MG63 (cell line): Measurements from ENCODE around the gene GMDS. TPM values are rescaled to one million over a fixed set of nuclear protein-coding genes. Genes with fewer than 3 reads are reported as not detected.

Experiments
- DNase-seq: peaks from one replicate; pipeline ENCODE4 v3.0.0-alpha.2; 2020
- H3K27me3 ChIP-seq: fragments of 250-450 bp; sonication (Bioruptor Pico); 2 replicates; pipeline ENCODE4 v1.5.1; 2020; ENCODE audit warnings: mild to moderate bottlenecking, moderate library complexity
- H3K36me3 ChIP-seq: fragments of 250-450 bp; sonication (Bioruptor Pico); 2 replicates; pipeline ENCODE4 v1.5.1; 2020; ENCODE audit warnings: mild to moderate bottlenecking, moderate library complexity
- H3K4me3 ChIP-seq: fragments of 250-450 bp; sonication (Bioruptor Pico); 2 replicates; pipeline ENCODE4 v1.5.1; 2020; ENCODE audit warnings: mild to moderate bottlenecking, moderate library complexity
- H3K9me3 ChIP-seq: fragments of 250-450 bp; sonication (Bioruptor Pico); 2 replicates; pipeline ENCODE4 v1.5.1; 2020; ENCODE audit warnings: mild to moderate bottlenecking, moderate library complexity
- total RNA-seq: library from RNA; depleted of rRNA; stranded (reverse); fragments of >200 nt; shearing (Covaris generic); gene quantifications from 2 replicates; pipeline ENCODE4 v1.2.3, GENCODE V29; 2014; ENCODE audit warnings: low replicate concordance

GMDS gene
- total RNA-seq, 1 experiment from 2014 or later: 1.8 TPM

DNA sequence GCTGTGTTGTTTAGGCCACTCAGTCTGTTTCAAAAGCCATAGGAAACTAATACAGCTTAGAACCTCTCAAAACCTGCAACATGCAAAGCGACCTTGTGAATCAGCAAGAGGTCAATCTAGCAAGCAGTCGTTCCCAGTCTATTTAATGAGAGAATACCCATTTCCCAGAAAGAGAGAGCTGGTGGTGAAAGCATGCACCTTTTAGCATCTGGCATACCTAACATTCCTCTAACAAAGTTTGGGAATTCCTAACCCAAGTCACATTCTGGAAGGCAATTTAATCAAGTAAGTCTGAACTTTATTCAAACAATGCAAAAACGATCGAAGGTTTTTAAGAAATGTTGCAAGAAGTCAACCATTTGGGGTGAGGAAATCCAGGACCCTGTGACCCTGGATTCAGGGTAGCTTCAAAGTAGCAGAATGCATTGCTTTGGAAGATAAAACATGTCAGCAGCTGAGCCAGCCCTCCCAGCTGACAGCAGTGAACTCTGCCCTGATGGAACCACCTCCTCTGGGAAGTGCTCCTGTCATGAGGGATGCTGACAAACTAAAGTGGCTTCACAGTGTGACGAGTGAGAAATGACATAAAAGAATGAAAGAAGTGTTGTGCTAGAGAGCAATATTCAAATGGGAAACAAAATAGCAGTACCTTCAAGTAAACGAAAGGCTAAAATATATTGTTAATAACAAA lies 104.8 kb downstream of the GMDS start:
- Histone ChIP-seq H3K4me3 (no peak overlapping the region), H3K9me3 (no peaks in the 10 kb centered on the region), H3K36me3 (no peaks in the 10 kb centered on the region), H3K27me3 (no peaks in the 10 kb centered on the region)
- DNase-seq: no peak

- H3K27me3 ChIP-seq: no peaks in the 10 kb centered on the region
- DNase-seq: no peak
- no peaks in the 10 kb centered on the region for H3K9me3 ChIP-seq
- H3K4me3 ChIP-seq: no peak overlapping the region
- H3K36me3 ChIP-seq: no peaks in the 10 kb centered on the region
Observed at GRCh38 chr6:2135401-2135800, 110.0 kb downstream of the GMDS start.

DNA sequence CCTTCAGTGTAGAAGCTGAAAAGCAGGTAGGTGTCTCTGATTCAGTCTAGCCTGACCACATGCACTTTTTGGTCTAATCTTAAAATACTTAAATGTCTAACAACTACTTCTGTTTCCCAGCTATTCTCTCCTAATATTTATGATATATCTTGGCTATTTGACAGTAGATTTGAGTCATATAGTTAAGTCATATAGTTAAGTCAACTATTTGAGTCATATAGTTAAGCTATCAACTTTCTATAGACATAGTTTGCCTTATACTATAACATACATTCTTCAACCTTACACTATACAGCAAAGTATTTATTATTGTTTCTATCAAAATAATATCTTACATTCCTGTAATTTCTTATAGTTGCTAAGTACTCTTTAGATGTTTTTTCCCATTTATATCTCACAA lies 110.9 kb downstream of the GMDS start:
- H3K9me3 ChIP-seq: no peaks in the 10 kb centered on the region
- no peak for DNase-seq
- H3K36me3 ChIP-seq: no peaks in the 10 kb centered on the region
- no peaks in the 10 kb centered on the region for H3K27me3 ChIP-seq
- H3K4me3 ChIP-seq: no peak overlapping the region

DNA sequence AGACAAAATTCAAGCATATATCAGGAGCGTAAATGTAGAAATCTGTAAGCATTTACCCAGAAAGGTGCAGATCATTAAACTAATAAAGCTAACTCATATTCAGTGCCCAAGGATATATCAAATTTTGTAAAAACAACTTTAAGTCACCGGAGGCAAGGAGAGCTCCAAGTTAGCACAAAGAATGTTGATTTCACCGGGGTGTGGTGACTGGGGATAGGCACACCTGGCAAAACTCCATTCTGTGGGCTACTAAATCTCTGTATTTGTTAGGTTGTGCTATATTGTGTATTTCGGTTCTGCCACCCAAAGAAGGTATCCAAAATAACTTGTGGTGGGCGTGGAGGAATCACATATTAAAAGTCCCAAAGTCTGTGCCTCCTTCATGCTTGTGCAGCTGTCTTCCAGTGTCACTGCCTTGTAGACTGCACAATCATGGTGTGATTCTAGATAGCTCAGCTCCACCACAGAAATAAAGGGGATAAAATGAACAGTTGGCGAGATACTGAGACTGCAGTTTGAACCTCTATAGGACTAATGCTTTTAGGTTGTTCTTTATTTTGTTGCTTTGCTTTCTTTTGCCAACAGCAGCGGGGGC lies 111.6 kb downstream of the GMDS start:
- DNase-seq: no peak
- H3K27me3 ChIP-seq: no peaks in the 10 kb centered on the region
- no peaks in the 10 kb centered on the region for H3K9me3 ChIP-seq
- H3K36me3 ChIP-seq: no peaks in the 10 kb centered on the region
- H3K4me3 ChIP-seq: no peak overlapping the region

GRCh38 chr6:2132916-2133315 lies 112.5 kb downstream of the GMDS start:
- Histone ChIP-seq H3K9me3 (no peaks in the 10 kb centered on the region), H3K36me3 (no peaks in the 10 kb centered on the region), H3K27me3 (no peaks in the 10 kb centered on the region), H3K4me3 (no peak overlapping the region)
- DNase-seq: no peak

DNA sequence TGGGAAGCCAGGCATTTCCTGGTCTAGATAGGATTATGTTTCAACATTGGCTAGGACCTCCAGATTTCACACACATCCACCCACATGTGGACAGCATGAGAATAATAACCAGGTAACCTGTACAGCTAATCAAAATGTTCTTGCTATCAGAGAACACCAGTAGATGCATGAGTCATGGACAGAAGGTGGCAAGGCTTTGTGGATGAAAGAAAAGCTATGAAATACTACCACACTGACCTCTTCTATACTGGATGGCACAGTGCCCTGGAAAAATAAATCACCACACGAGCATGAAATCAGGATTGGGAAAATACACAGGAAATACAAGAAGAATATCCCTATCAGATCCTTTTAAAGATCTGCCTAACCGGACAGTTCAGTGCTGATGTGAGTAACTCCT lies 113.0 kb downstream of the GMDS start:
- no peak overlapping the region for H3K4me3 ChIP-seq
- H3K27me3 ChIP-seq: no peaks in the 10 kb centered on the region
- no peaks in the 10 kb centered on the region for H3K36me3 ChIP-seq
- DNase-seq: peak; percentile 5
- H3K9me3 ChIP-seq: no peaks in the 10 kb centered on the region

- H3K27me3 ChIP-seq: no peaks in the 10 kb centered on the region
- no peak for DNase-seq
- H3K4me3 ChIP-seq: no peak overlapping the region
- no peaks in the 10 kb centered on the region for H3K36me3 ChIP-seq
- H3K9me3 ChIP-seq: no peaks in the 10 kb centered on the region
Observed at GRCh38 chr6:2129182-2129621, 116.2 kb downstream of the GMDS start.

GRCh38 chr6:2127484-2127911 lies 117.9 kb downstream of the GMDS start:
- DNase-seq: no peak
- Histone ChIP-seq H3K9me3 (no peaks in the 10 kb centered on the region), H3K27me3 (no peaks in the 10 kb centered on the region), H3K36me3 (no peaks in the 10 kb centered on the region), H3K4me3 (no peak overlapping the region)

- Histone ChIP-seq H3K9me3 (no peaks in the 10 kb centered on the region), H3K4me3 (no peak overlapping the region), H3K27me3 (no peaks in the 10 kb centered on the region), H3K36me3 (no peaks in the 10 kb centered on the region)
- no peak for DNase-seq
Observed at GRCh38 chr6:2126351-2126750, 119.1 kb downstream of the GMDS start.

- no peaks in the 10 kb centered on the region for H3K27me3 ChIP-seq
- H3K36me3 ChIP-seq: no peaks in the 10 kb centered on the region
- H3K4me3 ChIP-seq: no peak overlapping the region
- no peaks in the 10 kb centered on the region for H3K9me3 ChIP-seq
- DNase-seq: no peak
Observed at GRCh38 chr6:2125158-2125557, 120.2 kb downstream of the GMDS start.

GRCh38 chr6:2124260-2124709 lies 121.1 kb downstream of the GMDS start:
- Histone ChIP-seq H3K27me3 (no peaks in the 10 kb centered on the region), H3K36me3 (no peaks in the 10 kb centered on the region), H3K4me3 (no peak overlapping the region), H3K9me3 (no peaks in the 10 kb centered on the region)
- no peak for DNase-seq

- H3K27me3 ChIP-seq: no peaks in the 10 kb centered on the region
- H3K4me3 ChIP-seq: no peak overlapping the region
- no peaks in the 10 kb centered on the region for H3K36me3 ChIP-seq
- H3K9me3 ChIP-seq: no peaks in the 10 kb centered on the region
- no peak for DNase-seq
Observed at GRCh38 chr6:2120912-2121311, 124.5 kb downstream of the GMDS start.

DNA sequence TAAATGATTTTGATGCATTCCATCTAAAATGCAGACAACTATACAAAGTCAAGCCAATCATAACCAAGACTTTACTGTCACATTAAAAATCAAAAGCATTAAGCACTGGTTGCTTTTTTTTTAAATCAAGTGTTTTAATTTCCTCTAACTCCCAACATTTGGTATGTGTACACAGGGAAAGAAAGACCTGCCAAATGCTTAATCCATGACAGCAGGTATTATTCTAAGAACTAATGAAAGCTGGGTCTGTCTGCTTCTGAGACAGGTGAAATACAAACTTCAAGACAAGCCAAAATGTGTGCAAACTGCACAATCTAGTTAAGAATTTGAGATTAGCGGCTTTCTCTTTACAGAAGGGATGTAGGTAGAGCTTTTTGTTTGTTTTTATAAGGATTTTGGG lies 126.1 kb downstream of the GMDS start:
- Histone ChIP-seq H3K9me3 (no peaks in the 10 kb centered on the region), H3K36me3 (no peaks in the 10 kb centered on the region), H3K27me3 (no peaks in the 10 kb centered on the region), H3K4me3 (no peak overlapping the region)
- no peak for DNase-seq

DNA sequence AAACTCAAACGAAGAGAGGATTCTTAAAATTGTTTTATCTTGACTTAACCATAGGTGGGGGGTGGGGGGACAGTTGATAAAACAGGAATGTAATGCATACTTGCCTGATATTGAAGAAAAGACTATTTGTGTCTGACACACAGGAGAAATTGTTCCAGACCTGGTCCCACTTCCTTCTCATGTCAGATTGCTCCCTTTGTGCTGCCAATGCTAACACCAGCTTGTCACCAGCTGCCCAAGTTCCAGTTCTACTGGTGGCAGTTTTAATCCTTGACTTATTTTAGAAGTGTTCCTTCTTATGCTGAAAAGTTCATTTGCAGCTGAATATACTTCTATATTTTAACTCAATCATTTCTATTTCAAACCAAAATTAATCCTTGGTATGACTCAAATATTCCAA lies 127.3 kb downstream of the GMDS start:
- Histone ChIP-seq H3K36me3 (no peaks in the 10 kb centered on the region), H3K4me3 (no peak overlapping the region), H3K9me3 (no peaks in the 10 kb centered on the region), H3K27me3 (no peaks in the 10 kb centered on the region)
- no peak for DNase-seq

- Histone ChIP-seq H3K36me3 (no peaks in the 10 kb centered on the region), H3K27me3 (no peaks in the 10 kb centered on the region), H3K9me3 (no peaks in the 10 kb centered on the region), H3K4me3 (no peak overlapping the region)
- DNase-seq: no peak
Observed at GRCh38 chr6:2117447-2117846, 128.0 kb downstream of the GMDS start.

GRCh38 chr6:2116496-2116895 lies 128.9 kb downstream of the GMDS start:
- Histone ChIP-seq H3K9me3 (no peaks in the 10 kb centered on the region), H3K36me3 (no peaks in the 10 kb centered on the region), H3K4me3 (no peak overlapping the region), H3K27me3 (no peaks in the 10 kb centered on the region)
- no peak for DNase-seq

- no peak for DNase-seq
- no peaks in the 10 kb centered on the region for H3K36me3 ChIP-seq
- H3K27me3 ChIP-seq: no peaks in the 10 kb centered on the region
- H3K4me3 ChIP-seq: no peak overlapping the region
- no peaks in the 10 kb centered on the region for H3K9me3 ChIP-seq
Observed at GRCh38 chr6:2114100-2114499, 131.3 kb downstream of the GMDS start.

DNA sequence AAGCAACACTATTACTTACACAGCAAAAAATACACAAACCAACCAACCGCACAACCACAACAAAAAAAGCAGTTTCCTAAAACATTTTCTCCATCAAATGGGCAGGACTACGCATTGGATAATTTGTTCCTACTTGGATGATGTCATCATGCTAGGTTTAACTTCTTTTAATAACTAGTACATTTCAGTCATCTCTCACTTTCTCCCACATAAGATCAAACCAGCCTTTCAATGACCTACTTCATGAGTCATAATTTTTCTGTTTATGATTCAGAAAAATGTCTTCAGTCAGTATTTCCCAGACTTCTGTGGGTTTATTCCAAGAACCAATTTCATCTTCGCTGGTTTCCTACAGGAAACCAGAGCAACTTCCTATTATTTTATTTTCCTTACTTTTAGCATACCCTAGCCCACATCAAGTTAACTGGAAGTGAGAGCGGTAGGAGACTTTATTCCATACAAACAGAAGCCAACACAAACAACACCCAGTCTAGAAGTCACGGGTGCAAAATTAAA lies 134.2 kb downstream of the GMDS start:
- H3K9me3 ChIP-seq: no peaks in the 10 kb centered on the region
- no peak overlapping the region for H3K4me3 ChIP-seq
- H3K27me3 ChIP-seq: no peaks in the 10 kb centered on the region
- no peak for DNase-seq
- no peaks in the 10 kb centered on the region for H3K36me3 ChIP-seq
